ENCODE data around the gene ARMC9. TPM values are rescaled to one million over a fixed set of nuclear protein-coding genes. Genes with fewer than 3 reads are reported as not detected.
"Not testable (repeated sequence)": the region's sequence is repeated elsewhere in the genome, so short reads cannot be mapped to it uniquely, and the experiment has no call there.

Gene ARMC9
- total and polyA plus RNA-seq, 8 donors, result 4.5 to 114 (median 11.0) TPM

DNA sequence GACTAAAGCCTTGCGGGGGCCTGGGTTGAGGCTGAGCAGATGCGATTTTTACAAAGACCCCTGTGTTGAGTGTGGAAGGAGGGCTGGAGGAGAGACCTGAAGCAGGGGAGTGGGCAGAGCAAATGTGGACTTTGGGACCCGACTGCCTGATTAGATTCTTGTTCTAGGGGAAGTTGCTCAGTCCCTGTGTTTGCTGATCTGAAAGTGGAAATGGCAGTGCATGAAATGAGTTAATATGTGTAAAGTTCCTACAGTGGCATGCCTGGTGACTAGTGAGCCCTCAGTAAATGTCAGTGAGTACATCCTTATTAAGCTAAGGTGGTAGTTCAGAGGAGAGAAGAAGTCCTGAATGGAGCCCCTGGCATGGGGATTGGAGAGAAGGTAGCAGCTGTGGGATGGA, 52.3 kb downstream of the ARMC9 start:
- WGBS, 5 donors, result 51 to 70% (median 62%) methylated on average over 3 of the region's 3 CpGs
- DNase-seq, result peak in 1 of 2 donors; percentile 32
- Histone ChIP-seq H3K36me3 (peaks cover 0 to 53% (median 17%) of the 10 kb centered on the region in 4 donors), H3K4me3 (no peak overlapping the region), H3K27me3 (no peaks in the 10 kb centered on the region), H3K4me1 (peaks cover 0 to 18% (median 7%) of the 10 kb centered on the region in 4 donors), H3K9me3 (no peaks in the 10 kb centered on the region), H3K27ac (no peak overlapping the region)
- intact Hi-C loops (cut with DNase I; ENCODE audit: low total_unique reads), result no loop called here
- TF ChIP-seq POLR2AphosphoS5 (IDR thresholded peaks at IDR 0.05), result no peak
- TF ChIP-seq POLR2A (IDR thresholded peaks at IDR 0.05), result no peak
- TF ChIP-seq, protein P1, sequence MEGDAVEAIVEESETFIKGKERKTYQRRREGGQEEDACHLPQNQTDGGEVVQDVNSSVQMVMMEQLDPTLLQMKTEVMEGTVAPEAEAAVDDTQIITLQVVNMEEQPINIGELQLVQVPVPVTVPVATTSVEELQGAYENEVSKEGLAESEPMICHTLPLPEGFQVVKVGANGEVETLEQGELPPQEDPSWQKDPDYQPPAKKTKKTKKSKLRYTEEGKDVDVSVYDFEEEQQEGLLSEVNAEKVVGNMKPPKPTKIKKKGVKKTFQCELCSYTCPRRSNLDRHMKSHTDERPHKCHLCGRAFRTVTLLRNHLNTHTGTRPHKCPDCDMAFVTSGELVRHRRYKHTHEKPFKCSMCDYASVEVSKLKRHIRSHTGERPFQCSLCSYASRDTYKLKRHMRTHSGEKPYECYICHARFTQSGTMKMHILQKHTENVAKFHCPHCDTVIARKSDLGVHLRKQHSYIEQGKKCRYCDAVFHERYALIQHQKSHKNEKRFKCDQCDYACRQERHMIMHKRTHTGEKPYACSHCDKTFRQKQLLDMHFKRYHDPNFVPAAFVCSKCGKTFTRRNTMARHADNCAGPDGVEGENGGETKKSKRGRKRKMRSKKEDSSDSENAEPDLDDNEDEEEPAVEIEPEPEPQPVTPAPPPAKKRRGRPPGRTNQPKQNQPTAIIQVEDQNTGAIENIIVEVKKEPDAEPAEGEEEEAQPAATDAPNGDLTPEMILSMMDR (IDR thresholded peaks at IDR 0.05), result no peak

DNA sequence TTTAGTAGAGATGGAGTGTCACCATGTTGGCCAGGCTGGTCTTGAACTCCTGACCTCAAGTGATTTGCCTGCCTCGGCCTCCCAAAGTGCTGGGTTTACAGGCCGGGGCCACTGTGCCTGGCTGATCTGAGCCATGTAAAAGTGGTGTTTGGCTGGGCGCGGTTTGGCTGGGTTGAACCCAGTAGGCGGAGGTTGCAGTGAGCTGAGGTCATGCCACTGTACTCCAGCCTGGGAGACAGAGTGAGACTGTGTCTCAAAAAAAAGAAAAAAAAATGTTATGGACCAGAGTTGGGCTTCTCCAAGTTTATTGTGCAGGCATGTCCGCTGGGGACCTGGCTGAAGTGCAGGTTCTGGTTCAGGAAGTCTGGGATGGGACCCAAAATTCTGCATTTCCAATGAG, 54.9 kb downstream of the ARMC9 start:
- H3K36me3 ChIP-seq, result peaks cover 3 to 66% (median 31%) of the 10 kb centered on the region in 4 donors
- DNase-seq; H3K4me3 ChIP-seq; H3K9me3 ChIP-seq; H3K27me3 ChIP-seq; intact Hi-C loops (cut with DNase I; ENCODE audit: low total_unique reads); H3K4me1 ChIP-seq; H3K27ac ChIP-seq: not testable (repeated sequence)
- WGBS, 5 donors, result 76 to 85% (median 81%) methylated on average over 5 to 6 of the region's 6 CpGs

DNA sequence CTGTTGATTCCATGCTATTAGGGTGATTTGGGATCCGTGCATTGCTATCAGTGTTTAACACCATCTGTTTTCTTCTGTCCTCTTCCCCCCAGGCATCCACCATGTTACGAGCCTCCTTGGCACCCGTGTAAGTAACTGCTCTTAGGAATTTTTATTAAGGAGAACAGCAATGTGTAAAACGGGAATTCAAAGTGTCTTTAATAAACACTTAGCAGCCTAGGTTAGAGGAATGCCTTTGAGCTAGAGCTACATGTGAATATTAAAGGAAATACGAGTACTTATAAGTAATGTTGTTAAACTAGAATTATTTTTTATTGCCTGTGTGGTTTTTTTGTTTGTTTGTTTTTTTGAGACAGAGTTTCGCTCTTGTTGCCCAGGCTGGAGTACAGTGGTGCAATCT, 58.1 kb downstream of the ARMC9 start:
- H3K4me1 ChIP-seq, result no peaks in the 10 kb centered on the region
- no peak overlapping the region for H3K4me3 ChIP-seq
- peaks cover 3 to 70% (median 47%) of the 10 kb centered on the region in 4 donors for H3K36me3 ChIP-seq
- no peak for DNase-seq
- H3K27me3 ChIP-seq, result no peaks in the 10 kb centered on the region
- no peak overlapping the region for H3K27ac ChIP-seq
- intact Hi-C loops (cut with DNase I; ENCODE audit: low total_unique reads), result no loop called here
- H3K9me3 ChIP-seq, result no peaks in the 10 kb centered on the region
- no peak for TF ChIP-seq POLR2AphosphoS5 (IDR thresholded peaks at IDR 0.05)
- 83 to 91% (median 89%) methylated on average over 6 of the region's 6 CpGs for WGBS, 5 donors

DNA sequence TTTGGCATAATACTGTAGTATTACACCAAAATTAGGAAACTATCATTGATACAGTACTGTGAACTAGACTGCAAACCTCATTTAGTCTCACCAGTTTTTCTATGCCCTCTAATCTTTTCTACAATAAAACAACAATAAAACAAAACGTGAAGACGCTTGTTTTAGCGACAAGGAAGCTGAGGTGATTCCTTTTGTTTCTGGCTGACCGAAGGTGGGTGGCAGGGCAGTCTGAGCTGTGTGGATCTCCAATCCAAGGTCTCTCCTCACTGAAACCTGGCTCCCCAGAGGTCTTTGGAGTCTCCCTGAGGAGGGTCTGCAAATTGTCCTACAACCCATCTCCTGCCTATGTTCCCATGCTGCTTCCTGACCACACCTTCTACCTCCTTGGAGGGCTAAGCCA, 59.3 kb downstream of the ARMC9 start:
- intact Hi-C loops (cut with DNase I; ENCODE audit: low total_unique reads), result no loop called here
- TF ChIP-seq POLR2AphosphoS5 (IDR thresholded peaks at IDR 0.05) (no peak), EP300 (IDR thresholded peaks at IDR 0.05) (no peak), POLR2A (IDR thresholded peaks at IDR 0.05) (no peak)
- TF ChIP-seq, protein P1 (IDR thresholded peaks at IDR 0.05), result no peak
- Histone ChIP-seq H3K4me3 (no peak overlapping the region), H3K27ac (no peak overlapping the region), H3K9me3 (no peaks in the 10 kb centered on the region), H3K4me1 (no peaks in the 10 kb centered on the region), H3K27me3 (no peaks in the 10 kb centered on the region), H3K36me3 (peaks cover 3 to 76% (median 57%) of the 10 kb centered on the region in 4 donors)
- WGBS, 5 donors, result 83 to 93% (median 86%) methylated on average over 4 of the region's 4 CpGs
- no peak for DNase-seq

DNA sequence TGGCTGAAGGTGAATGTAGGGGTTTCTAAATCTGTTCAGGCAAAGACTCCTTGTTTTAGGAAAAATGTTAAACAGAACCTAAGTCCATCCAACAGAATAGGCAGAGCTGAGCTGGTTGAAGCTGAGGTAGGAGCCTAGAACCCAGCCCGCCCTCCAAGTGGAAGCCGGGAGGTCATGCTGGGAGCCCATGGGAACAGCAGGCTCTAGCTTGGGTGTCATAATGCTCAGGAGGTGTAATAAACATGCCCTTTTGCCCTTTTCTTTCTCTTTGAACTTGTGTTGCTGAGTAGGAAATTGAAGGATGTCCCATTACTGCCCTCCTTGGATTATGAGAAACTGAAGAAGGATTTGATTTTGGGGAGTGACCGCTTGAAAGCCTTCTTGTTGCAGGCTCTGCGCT, 60.3 kb downstream of the ARMC9 start:
- TF ChIP-seq POLR2AphosphoS5 (IDR thresholded peaks at IDR 0.05) (no peak), EP300 (IDR thresholded peaks at IDR 0.05) (no peak)
- TF ChIP-seq, protein P1 (IDR thresholded peaks at IDR 0.05), result no peak
- intact Hi-C loops (cut with DNase I; ENCODE audit: low total_unique reads), result no loop called here
- Histone ChIP-seq H3K36me3 (peaks cover 0 to 80% (median 60%) of the 10 kb centered on the region in 4 donors), H3K9me3 (no peaks in the 10 kb centered on the region), H3K27me3 (no peaks in the 10 kb centered on the region), H3K27ac (no peak overlapping the region), H3K4me1 (no peaks in the 10 kb centered on the region), H3K4me3 (no peak overlapping the region)
- 82 to 99% (median 93%) methylated on average over 4 of the region's 4 CpGs for WGBS, 5 donors
- no peak for DNase-seq
